GM23338 (cell line): ENCODE data around the gene PSMB8. TPM values are rescaled to one million over a fixed set of nuclear protein-coding genes. Genes with fewer than 3 reads are reported as not detected.

ENCODE experiments used
- ATAC-seq: fragments of 200-7000 bp; cut with Tn5 transposase; 3 replicates; pipeline ENCODE4 v1.9.1; 2020
- DNase-seq: peaks from one replicate; pipeline ENCODE4 v3.0.0-alpha.2; 2015; ENCODE audit warnings: low spot score
- H2AFZ ChIP-seq: fragments of 200-600 bp; sonication (generic); 2 replicates; pipeline ENCODE4 v1.8.0; 2016; ENCODE audit warnings: antibody characterized with exemption, mild to moderate bottlenecking, moderate library complexity
- H3F3A ChIP-seq: fragments of 200-600 bp; sonication (generic); replicated peaks from 2 replicates; pipeline ENCODE4 v1.8.0; 2017; ENCODE audit warnings: antibody characterized with exemption, mixed run types, low read depth
- H3K27ac ChIP-seq: fragments of 200-600 bp; sonication (generic); 2 replicates; pipeline ENCODE4 v1.6.1; 2016; ENCODE audit warnings: low read depth
- H3K27me3 ChIP-seq: fragments of 200-600 bp; sonication (generic); 2 replicates; pipeline ENCODE4 v1.8.0; 2016; ENCODE audit warnings: mild to moderate bottlenecking, mixed run types, moderate library complexity; ENCODE audit not compliant: insufficient read depth
- H3K36me3 ChIP-seq: fragments of 200-600 bp; sonication (generic); 2 replicates; pipeline ENCODE4 v1.8.0; 2016; ENCODE audit warnings: mild to moderate bottlenecking; ENCODE audit not compliant: insufficient read depth
- H3K4me1 ChIP-seq: fragments of 200-600 bp; sonication (generic); 2 replicates; pipeline ENCODE4 v1.8.0; 2016; ENCODE audit warnings: mild to moderate bottlenecking, moderate library complexity; ENCODE audit not compliant: insufficient read depth
- H3K4me2 ChIP-seq: fragments of 200-600 bp; sonication (generic); 2 replicates; pipeline ENCODE4 v1.7.1; 2017; ENCODE audit warnings: mixed run types
- H3K4me3 ChIP-seq: fragments of 200-600 bp; sonication (generic); 2 replicates; pipeline ENCODE4 v1.6.1; 2016; ENCODE audit warnings: mixed run types
- H3K79me2 ChIP-seq: fragments of 200-600 bp; sonication (generic); replicated peaks from 2 replicates; pipeline ENCODE4 v1.8.0; 2017; ENCODE audit warnings: mild to moderate bottlenecking; ENCODE audit not compliant: insufficient read depth
- H3K9me2 ChIP-seq: fragments of 200-600 bp; sonication (generic); 2 replicates; pipeline ENCODE4 v1.8.0; 2017; ENCODE audit not compliant: insufficient read depth
- H4K20me1 ChIP-seq: fragments of 200-600 bp; sonication (generic); replicated peaks from 2 replicates; pipeline ENCODE4 v1.8.0; 2017; ENCODE audit warnings: mild to moderate bottlenecking; ENCODE audit not compliant: insufficient read depth
- H3K27ac Mint-ChIP-seq: 2 replicates; pipeline ENCODE4 v1.8.0; 2020; ENCODE audit warnings: inconsistent platforms, mild to moderate bottlenecking, moderate library complexity, mixed read lengths
- H3K27me3 Mint-ChIP-seq: 3 replicates; pipeline ENCODE4 v1.8.0; 2022; ENCODE audit warnings: low read depth, mild to moderate bottlenecking, moderate library complexity, mixed read lengths, inconsistent platforms; ENCODE audit not compliant: insufficient read depth, poor library complexity
- H3K36me3 Mint-ChIP-seq: 3 replicates; pipeline ENCODE4 v1.8.0; 2021; ENCODE audit warnings: low read depth, mild to moderate bottlenecking, inconsistent platforms, moderate library complexity, mixed read lengths
- H3K4me1 Mint-ChIP-seq: 3 replicates; pipeline ENCODE4 v1.8.0; 2020; ENCODE audit warnings: mild to moderate bottlenecking, inconsistent platforms, mixed read lengths
- H3K4me3 Mint-ChIP-seq: 3 replicates; pipeline ENCODE4 v1.8.0; 2021; ENCODE audit warnings: moderate library complexity, mild to moderate bottlenecking, inconsistent platforms, mixed read lengths
- H3K9me3 Mint-ChIP-seq: 3 replicates; pipeline ENCODE4 v1.8.0; 2020; ENCODE audit warnings: moderate library complexity, mild to moderate bottlenecking, inconsistent platforms, mixed read lengths
- CTCF ChIP-seq, 2 experiments: fragments of 200-600 bp in 1 of 2; sonication (generic) in 1 of 2; conservative IDR thresholded peaks; 2 replicates each; pipeline versions ENCODE4 v1.5.1 to v1.6.1; 2016 to 2017; ENCODE audit warnings: antibody characterized with exemption in 2 of 2, low read depth in 2 of 2, mild to moderate bottlenecking in 2 of 2, moderate library complexity in 1 of 2
- ETS1 ChIP-seq: IDR thresholded peaks from 2 replicates; pipeline ENCODE4 v1.6.1; 2016; ENCODE audit warnings: antibody characterized with exemption
- JUNB ChIP-seq: IDR thresholded peaks from one replicate; pipeline ENCODE4 v1.6.1; 2016; ENCODE audit warnings: antibody characterized with exemption; ENCODE audit not compliant: unreplicated experiment
- NANOG ChIP-seq: IDR thresholded peaks from 2 replicates; pipeline ENCODE4 v1.6.1; 2016; ENCODE audit warnings: antibody characterized with exemption, borderline replicate concordance
- POLR2AphosphoS5 ChIP-seq: IDR thresholded peaks from 2 replicates; pipeline ENCODE4 v1.6.1; 2016; ENCODE audit warnings: antibody characterized with exemption, low read depth
- ZNF462 ChIP-seq: fragments of 250-450 bp; sonication (Bioruptor Pico); IDR thresholded peaks from 2 replicates; pipeline ENCODE4 v1.5.0; 2020; ENCODE audit warnings: mild to moderate bottlenecking, moderate library complexity
- polyA plus RNA-seq: library from polyadenylated mRNA; unstranded; fragments of >200 nt; fragmentation: Nextera tagmentation; extraction: Ambion mirVana; gene quantifications from 2 replicates; pipeline ENCODE4 v1.2.1, GENCODE V29; 2016
- total RNA-seq: library from RNA; depleted of rRNA; stranded (reverse); fragments of >200 nt; shearing (Covaris generic); gene quantifications from 2 replicates; pipeline ENCODE4 v1.2.3, GENCODE V29; 2014

The PSMB8 gene
- total and polyA plus RNA-seq, 2 experiments from 2014 or later, result 16.5 to 27.6 TPM

DNA sequence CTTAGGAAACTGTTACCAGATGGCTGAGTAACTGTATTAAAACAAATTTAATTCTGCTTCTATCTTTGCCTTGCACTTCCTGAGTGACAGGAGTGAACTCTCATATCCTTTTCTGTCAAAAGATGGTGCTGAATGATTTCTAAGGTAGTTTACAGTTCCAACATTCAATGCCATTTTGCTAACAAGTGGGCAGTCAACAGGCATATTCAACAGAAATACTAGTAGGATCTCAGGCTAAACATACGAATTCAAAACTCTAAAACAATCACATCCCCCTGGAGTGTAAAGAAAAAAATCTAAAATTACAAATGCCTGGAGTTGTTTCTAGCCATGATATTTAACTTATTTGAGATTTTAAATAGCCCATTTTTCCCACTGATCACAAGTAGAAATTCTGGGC is 16.8 kb upstream of the PSMB8 start (continued):
- no peak for TF ChIP-seq CTCF (conservative IDR thresholded peaks at IDR 0.05; ENCODE audit: low read depth in 2 of 2)
- no peak for TF ChIP-seq POLR2AphosphoS5
- no peak for TF ChIP-seq ETS1

- Mint-ChIP-seq H3K27ac (no peak overlapping the region), H3K27me3 (peaks cover 28% of the 10 kb centered on the region)
Observed at GRCh38 chr6:32858194-32858593, 14.3 kb upstream of the PSMB8 start.

More at GRCh38 chr6:32858194-32858593, 14.3 kb upstream of the PSMB8 start:
- H3K9me2 ChIP-seq, result no peaks in the 10 kb centered on the region
- ATAC-seq (no peak), DNase-seq (no peak)
- no peaks in the 10 kb centered on the region for H4K20me1 ChIP-seq
- no peak overlapping the region for H2AFZ ChIP-seq
- no peaks in the 10 kb centered on the region for H3K36me3 Mint-ChIP-seq
- H3K27ac ChIP-seq, result no peak overlapping the region
- no peaks in the 10 kb centered on the region for H3K36me3 ChIP-seq
- peaks cover 18% of the 10 kb centered on the region for H3K4me1 Mint-ChIP-seq
- no peaks in the 10 kb centered on the region for H3K79me2 ChIP-seq
- H3K4me2 ChIP-seq, result no peak overlapping the region
- TF ChIP-seq ZNF462 (CRISPR knock-in tag), result no peak
- TF ChIP-seq JUNB, result no peak
- no peak for TF ChIP-seq NANOG
- no peak overlapping the region for H3K4me3 ChIP-seq
- peaks cover 26% of the 10 kb centered on the region for H3K27me3 ChIP-seq
- H3K4me1 ChIP-seq, result peaks cover 6% of the 10 kb centered on the region; the same call in 1 of the 2 replicates
- H3K4me3 Mint-ChIP-seq, result no peak overlapping the region
- H3K9me3 Mint-ChIP-seq, result no peaks in the 10 kb centered on the region
- H3F3A ChIP-seq, result 0 out of 2 replicates have a peak, but pooled peaks cover 3% of the 10 kb centered on the region
